Stimulated activated naive CD8-positive, alpha-beta T cell treated with anti-CD3 and anti-CD28 coated beads, Interleukin-15, amount 100 ng/mL, for 72 hours (primary cell): ENCODE data around the gene PTPRQ.
"Not testable (repeated sequence)": the region's sequence is repeated elsewhere in the genome, so short reads cannot be mapped to it uniquely, and the experiment has no call there.

Experiments
- ATAC-seq: fragments of 150-1000 bp; cut with Tn5 transposase; 2 replicates; pipeline ENCODE4 v1.10.0; 2021; ENCODE audit warnings: mild to moderate bottlenecking, moderate library complexity
- DNase-seq, 2 donors: peaks; one replicate each; pipeline ENCODE4 v3.0.0; 2021 to 2022
- H3K27ac Mint-ChIP-seq, 2 donors: one replicate each; pipeline ENCODE4 v1.8.0; 2022; ENCODE audit warnings: mild to moderate bottlenecking in 2 of 2, mixed read lengths in 2 of 2, moderate library complexity in 2 of 2
- H3K27me3 Mint-ChIP-seq: one replicate; pipeline ENCODE4 v1.8.0; 2022; ENCODE audit warnings: mixed read lengths
- H3K4me1 Mint-ChIP-seq: one replicate; pipeline ENCODE4 v1.8.0; 2022; ENCODE audit warnings: mild to moderate bottlenecking, mixed read lengths
- H3K4me3 Mint-ChIP-seq, 2 donors: one replicate each; pipeline ENCODE4 v1.8.0; 2022; ENCODE audit warnings: mild to moderate bottlenecking in 2 of 2, mixed read lengths in 2 of 2, moderate library complexity in 1 of 2
- H3K9me3 Mint-ChIP-seq, 2 donors: one replicate each; pipeline ENCODE4 v1.8.0; 2022; ENCODE audit warnings: mixed read lengths in 2 of 2

Gene PTPRQ

DNA sequence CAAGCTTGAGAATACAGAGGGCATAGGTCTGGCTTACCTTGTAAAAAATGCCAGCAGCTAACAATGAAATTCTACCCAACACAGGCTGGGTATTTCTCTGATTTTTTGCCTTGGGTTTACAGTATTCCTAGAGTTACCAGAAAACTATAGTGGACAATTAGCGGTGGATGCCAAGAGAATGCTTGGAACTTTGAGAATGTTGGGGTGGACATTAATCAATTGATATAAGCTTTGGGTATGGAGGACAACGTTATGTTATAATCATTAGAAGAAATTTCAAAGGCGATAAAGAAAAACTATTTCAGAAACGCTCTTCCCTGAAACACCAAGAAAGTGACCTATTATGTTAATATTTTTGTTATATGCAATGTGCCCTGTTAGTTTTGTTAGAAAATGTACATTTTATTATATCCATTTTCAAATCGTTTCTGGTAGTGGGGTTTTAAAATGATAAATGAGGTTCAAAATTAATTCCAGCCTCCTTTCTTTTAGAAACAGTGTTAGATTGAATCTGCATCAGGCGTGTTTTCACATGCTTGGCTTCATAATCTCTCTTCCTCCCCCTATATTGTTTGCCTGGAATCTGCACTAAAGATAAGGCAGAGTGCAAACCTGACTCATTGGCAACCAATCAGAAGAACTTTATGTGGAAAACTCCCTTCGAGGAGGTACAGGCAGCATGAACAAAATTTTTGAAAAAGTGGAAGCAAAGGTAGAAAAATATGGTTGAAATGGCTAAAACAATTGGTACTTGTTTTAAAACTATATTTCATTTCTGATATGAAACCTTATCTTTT, 1.4 kb upstream of the PTPRQ start:
- ATAC-seq: no peak
- Mint-ChIP-seq H3K4me1 (no peaks in the 10 kb centered on the region), H3K27ac (no peak overlapping the region), H3K27me3 (no peaks in the 10 kb centered on the region), H3K9me3 (peaks cover 9% of the 10 kb centered on the region in 2 donors), H3K4me3 (no peak overlapping the region)
- no peak for DNase-seq

GRCh38 chr12:80445083-80445793, 1.2 kb downstream of the PTPRQ start:
- DNase-seq (no peak), ATAC-seq (no peak)
- Mint-ChIP-seq H3K27me3 (no peaks in the 10 kb centered on the region), H3K4me3 (no peak overlapping the region), H3K27ac (no peak overlapping the region), H3K9me3 (peaks cover 9% of the 10 kb centered on the region in 2 donors), H3K4me1 (no peaks in the 10 kb centered on the region)

DNA sequence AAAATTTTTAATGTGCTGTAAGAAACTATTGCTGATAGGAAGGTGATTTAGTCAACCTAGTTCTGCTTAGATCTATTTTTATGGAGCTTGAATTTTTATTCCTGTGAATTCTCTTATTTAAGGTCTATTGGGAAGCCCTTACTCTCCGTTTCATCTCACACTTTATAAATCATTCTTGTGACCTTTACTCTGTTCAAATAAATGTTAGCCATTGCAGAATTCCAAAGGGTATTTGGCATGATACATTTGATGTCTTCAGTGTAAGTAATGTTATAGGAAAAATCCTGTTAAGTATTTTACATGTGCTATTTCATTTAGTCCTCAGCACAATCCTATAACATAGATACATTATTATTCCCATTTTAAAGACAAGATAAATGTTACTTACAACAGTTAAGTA, 12.5 kb downstream of the PTPRQ start:
- Mint-ChIP-seq H3K9me3 (peaks cover 0 to 6% of the 10 kb centered on the region in 2 donors), H3K27ac (no peak overlapping the region)
- ATAC-seq: no peak

DNA sequence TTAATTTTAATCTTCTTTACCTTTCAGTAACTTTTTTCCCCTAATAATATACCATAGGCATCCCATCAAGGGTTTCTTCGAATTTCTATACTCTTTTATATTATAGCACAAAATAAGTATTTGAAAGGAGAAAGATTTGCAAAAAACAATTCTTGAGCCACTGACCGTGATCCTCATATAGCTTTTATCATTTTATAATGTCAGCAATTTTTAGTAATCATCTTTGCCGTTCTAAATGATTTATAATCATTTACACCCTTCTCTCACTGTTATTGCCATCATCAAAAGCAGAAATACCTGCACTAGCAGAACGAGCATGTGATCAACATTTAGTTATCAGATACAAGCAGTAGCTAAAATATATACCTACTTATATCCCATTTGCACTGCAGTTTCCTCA, 16.9 kb downstream of the PTPRQ start:
- Mint-ChIP-seq H3K27me3 (no peaks in the 10 kb centered on the region), H3K4me1 (no peaks in the 10 kb centered on the region), H3K27ac (no peak overlapping the region), H3K4me3 (no peak overlapping the region), H3K9me3 (no peaks in the 10 kb centered on the region)
- DNase-seq: no peak
- ATAC-seq: no peak

More for the DNA sequence above, 12.5 kb downstream of the PTPRQ start:
- H3K4me1 Mint-ChIP-seq: no peaks in the 10 kb centered on the region
- H3K27me3 Mint-ChIP-seq: no peaks in the 10 kb centered on the region
- H3K4me3 Mint-ChIP-seq: no peak overlapping the region
- DNase-seq: no peak

- ATAC-seq, H3K4me1 Mint-ChIP-seq, H3K4me3 Mint-ChIP-seq, H3K9me3 Mint-ChIP-seq, H3K27ac Mint-ChIP-seq, DNase-seq, H3K27me3 Mint-ChIP-seq: not testable (repeated sequence)
These were observed 17.8 kb downstream of the PTPRQ start for GRCh38 chr12:80461851-80462250.

DNA sequence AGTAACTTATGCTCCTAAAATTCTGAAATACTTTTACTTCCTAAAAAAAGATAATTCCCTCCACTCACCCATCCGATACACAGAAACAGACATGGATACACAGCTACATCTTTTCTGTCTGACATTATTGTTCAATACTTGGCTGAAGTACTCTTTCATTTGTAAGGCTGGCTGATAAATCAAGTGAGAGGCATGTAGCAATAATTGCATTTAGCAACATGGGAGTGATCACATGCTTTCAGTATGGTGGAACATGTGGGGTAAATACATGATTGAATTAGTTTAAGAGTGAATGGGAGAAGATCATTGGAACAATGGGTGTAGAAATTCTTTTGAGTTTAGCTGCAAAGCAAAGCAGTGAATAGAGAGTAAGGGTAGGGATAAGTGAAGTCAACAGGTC, 25.6 kb downstream of the PTPRQ start:
- Mint-ChIP-seq H3K4me1 (no peaks in the 10 kb centered on the region), H3K27me3 (no peaks in the 10 kb centered on the region), H3K9me3 (no peaks in the 10 kb centered on the region), H3K4me3 (no peak overlapping the region), H3K27ac (no peak overlapping the region)
- no peak for ATAC-seq
- no peak for DNase-seq

DNA sequence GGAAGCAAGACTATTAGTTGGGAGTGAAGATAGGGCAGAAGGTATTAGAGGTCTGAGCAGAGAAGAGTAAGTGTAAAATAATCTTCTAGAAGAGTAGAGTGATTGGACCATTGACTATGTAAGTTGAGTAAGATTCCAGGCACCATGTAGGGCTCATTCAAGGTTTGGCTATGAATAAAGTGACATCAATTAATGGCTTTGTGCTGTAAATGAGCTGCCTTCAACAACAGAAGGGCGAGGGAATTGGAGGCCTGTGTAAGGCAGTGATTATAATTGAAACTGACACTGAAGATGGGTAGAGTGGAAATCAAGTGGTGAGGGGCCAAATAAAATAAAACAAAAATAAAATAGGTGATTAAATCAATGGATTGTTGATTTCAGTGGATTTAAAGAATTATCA, 26.4 kb downstream of the PTPRQ start:
- DNase-seq: no peak
- Mint-ChIP-seq H3K4me1 (no peaks in the 10 kb centered on the region), H3K27me3 (no peaks in the 10 kb centered on the region), H3K4me3 (no peak overlapping the region), H3K27ac (no peak overlapping the region), H3K9me3 (no peaks in the 10 kb centered on the region)
- ATAC-seq: no peak

DNA sequence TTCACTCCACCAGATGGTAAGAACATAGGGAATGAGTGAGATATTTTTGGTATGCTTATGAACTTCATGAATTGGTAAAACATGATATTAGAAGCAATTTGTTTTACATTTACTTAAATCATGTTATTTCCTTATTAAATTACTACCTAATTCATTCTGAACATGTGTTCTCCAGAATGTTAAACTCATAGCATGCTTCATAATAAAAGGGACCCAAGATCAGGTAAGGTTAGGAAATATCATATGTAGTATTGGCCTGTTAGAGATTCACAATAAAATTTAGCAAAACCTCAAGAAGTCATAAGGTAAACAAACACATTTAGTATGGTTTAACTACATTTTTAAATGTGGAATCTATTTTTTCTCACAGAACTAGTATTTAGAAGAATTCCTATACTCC, 28.2 kb downstream of the PTPRQ start:
- no peak for DNase-seq
- H3K27ac Mint-ChIP-seq: no peak overlapping the region

DNA sequence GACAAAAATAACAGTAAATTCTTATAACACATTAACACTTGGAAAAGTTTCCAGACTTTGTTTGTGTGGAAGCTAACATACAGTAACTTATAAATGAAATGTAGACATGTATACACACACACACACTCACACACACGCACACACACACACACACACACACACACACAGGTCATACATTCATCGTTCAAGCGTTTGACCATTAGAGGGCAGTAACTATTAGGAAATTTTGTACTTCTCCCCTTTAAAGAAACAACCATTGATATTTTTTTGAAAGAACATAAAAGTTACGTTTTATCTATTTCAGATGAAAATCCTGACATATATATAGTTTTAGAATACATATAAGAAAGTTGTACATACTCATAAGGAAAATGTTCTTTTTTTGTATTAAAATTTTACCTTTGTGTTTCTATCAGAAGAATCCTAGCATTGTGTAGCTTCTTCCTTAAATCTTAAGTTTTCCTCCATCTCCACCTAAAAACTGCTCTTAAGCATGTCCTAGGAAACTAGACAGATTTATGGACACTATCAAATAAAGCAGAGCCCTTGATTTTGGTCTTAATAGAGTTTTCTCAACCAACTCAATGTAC, 29.0 kb downstream of the PTPRQ start:
- H3K9me3 Mint-ChIP-seq: no peaks in the 10 kb centered on the region
- H3K4me1 Mint-ChIP-seq: no peaks in the 10 kb centered on the region
- no peak overlapping the region for H3K4me3 Mint-ChIP-seq
- no peak for DNase-seq
- H3K27ac Mint-ChIP-seq: no peak overlapping the region
- no peak for ATAC-seq
- H3K27me3 Mint-ChIP-seq: no peaks in the 10 kb centered on the region

More for the DNA sequence above, 28.2 kb downstream of the PTPRQ start:
- Mint-ChIP-seq H3K4me1 (no peaks in the 10 kb centered on the region), H3K27me3 (no peaks in the 10 kb centered on the region), H3K9me3 (no peaks in the 10 kb centered on the region), H3K4me3 (no peak overlapping the region)
- no peak for ATAC-seq

- not testable (repeated sequence) for H3K27me3 Mint-ChIP-seq, H3K4me1 Mint-ChIP-seq, H3K9me3 Mint-ChIP-seq, DNase-seq, H3K4me3 Mint-ChIP-seq, ATAC-seq, H3K27ac Mint-ChIP-seq
These were observed 33.6 kb downstream of the PTPRQ start for GRCh38 chr12:80477521-80478145.

DNA sequence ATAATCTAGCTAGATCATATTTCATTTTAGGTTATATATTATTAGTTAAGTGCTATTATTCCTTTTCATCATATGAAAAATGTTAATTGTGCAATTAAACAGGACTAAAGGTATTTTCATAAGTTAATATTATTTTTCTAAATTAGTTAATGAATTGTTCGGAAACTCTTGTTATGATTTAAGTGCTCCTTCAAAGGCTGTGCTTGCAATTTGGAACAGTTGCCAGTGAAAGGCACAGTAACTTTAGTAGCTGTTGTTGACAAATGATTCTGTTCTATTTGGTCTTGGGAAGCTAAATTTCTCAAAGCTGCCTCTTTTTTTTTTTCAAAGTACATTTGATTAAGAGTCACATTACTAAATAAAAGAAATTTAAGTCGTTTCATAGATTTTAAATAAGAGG, 40.7 kb downstream of the PTPRQ start:
- no peak overlapping the region for H3K4me3 Mint-ChIP-seq
- no peaks in the 10 kb centered on the region for H3K4me1 Mint-ChIP-seq
- H3K27me3 Mint-ChIP-seq: no peaks in the 10 kb centered on the region
- no peak overlapping the region for H3K27ac Mint-ChIP-seq
- peaks cover 7 to 10% of the 10 kb centered on the region in 2 donors for H3K9me3 Mint-ChIP-seq
- ATAC-seq (no peak), DNase-seq (no peak)

DNA sequence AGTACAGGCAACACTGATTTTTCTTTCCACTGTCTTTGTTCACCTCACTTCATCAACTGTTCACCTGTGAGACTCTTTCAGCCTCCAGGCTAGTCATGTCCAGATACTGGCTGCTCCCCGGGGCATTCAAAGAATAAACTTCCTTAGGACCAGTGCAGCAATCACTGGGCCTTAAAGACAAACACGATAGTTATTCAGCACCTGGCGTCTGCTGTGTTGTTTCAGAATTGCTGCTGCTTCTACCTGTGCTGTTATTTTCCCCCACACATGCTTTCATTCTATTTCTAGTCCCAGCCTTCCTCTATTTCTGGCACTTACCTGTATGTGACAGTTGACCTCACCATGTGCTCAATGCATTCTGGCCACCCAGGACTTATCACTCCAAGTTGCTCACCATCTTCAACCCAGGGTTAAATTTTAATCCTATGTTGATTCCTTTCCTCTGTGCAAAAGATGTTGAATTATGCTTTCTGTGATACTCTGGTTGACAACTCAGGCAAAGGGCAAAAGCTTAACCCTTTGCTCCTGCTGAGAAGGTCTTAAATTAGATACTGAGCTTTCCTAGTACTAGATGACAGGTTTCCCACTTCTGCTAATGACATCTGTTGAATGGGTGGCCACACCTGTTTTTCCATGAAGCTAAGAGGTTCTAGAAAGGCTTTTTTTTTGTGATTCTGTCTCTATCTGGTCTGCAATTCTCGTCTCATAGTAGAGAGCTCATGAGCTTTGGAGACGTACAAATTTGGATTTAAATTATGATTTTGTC, 41.4 kb downstream of the PTPRQ start:
- H3K9me3 Mint-ChIP-seq: peaks cover 7 to 10% of the 10 kb centered on the region in 2 donors
- H3K27ac Mint-ChIP-seq: peak overlapping the region in 1 of 2 donors; percentile 7
- H3K4me3 Mint-ChIP-seq: no peak overlapping the region

DNA sequence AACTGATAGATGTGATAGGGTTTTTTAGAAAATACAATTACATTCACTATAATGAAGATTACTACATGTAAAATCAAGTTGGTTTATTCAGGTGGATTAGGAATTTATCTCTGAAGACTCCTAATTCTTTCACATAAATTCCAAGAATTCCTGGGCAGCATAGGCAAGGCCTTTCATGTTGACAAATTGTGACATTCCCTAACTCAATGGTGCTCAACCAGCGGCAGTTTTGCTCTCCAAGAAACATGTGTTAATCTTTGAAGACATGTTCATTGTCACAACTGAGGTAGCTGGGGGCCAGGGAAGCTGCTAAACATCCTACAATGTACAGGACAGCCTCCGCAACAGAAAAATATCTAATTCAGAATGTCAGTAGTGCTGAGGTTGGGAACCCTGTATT, 46.3 kb downstream of the PTPRQ start:
- ATAC-seq (no peak), DNase-seq (no peak)
- H3K9me3 Mint-ChIP-seq: peaks cover 4 to 10% of the 10 kb centered on the region in 2 donors
- no peak overlapping the region for H3K4me3 Mint-ChIP-seq
- H3K4me1 Mint-ChIP-seq: no peaks in the 10 kb centered on the region
- H3K27ac Mint-ChIP-seq: no peak overlapping the region
- no peaks in the 10 kb centered on the region for H3K27me3 Mint-ChIP-seq

More for the DNA sequence above, 41.4 kb downstream of the PTPRQ start:
- H3K4me1 Mint-ChIP-seq: no peaks in the 10 kb centered on the region
- no peak for DNase-seq
- H3K27me3 Mint-ChIP-seq: no peaks in the 10 kb centered on the region
- no peak for ATAC-seq

GRCh38 chr12:80491166-80491565, 47.1 kb downstream of the PTPRQ start:
- Mint-ChIP-seq H3K27ac (no peak overlapping the region), H3K27me3 (no peaks in the 10 kb centered on the region), H3K4me1 (no peaks in the 10 kb centered on the region), H3K4me3 (no peak overlapping the region), H3K9me3 (peaks cover 0 to 10% of the 10 kb centered on the region in 2 donors)
- no peak for ATAC-seq
- DNase-seq: no peak

- no peak overlapping the region for H3K4me3 Mint-ChIP-seq
- H3K27ac Mint-ChIP-seq: no peak overlapping the region
- DNase-seq: no peak
- H3K4me1 Mint-ChIP-seq: no peaks in the 10 kb centered on the region
- ATAC-seq: no peak
- peaks cover 0 to 4% of the 10 kb centered on the region in 2 donors for H3K9me3 Mint-ChIP-seq
- H3K27me3 Mint-ChIP-seq: no peaks in the 10 kb centered on the region
These were observed 49.4 kb downstream of the PTPRQ start for GRCh38 chr12:80493466-80493865.
